Measurements from ENCODE around the gene FGD4.

GRCh38 chr12:32478858-32479725 is 79.7 kb downstream of the FGD4 start:
- TF ChIP-seq CTCF (IDR thresholded peaks at IDR 0.05) (no peak), ZFX (IDR thresholded peaks at IDR 0.05; ENCODE audit: borderline replicate concordance) (no peak)

Measured in 22Rv1 (cell line).